HepG2 (cell line): Measurements from ENCODE around the gene RICTOR. TPM values are rescaled to one million over a fixed set of nuclear protein-coding genes. Genes with fewer than 3 reads are reported as not detected.

Source experiments
- CEBPB ChIP-seq: IDR thresholded peaks from 2 replicates; pipeline ENCODE4 v1.6.1; 2011; ENCODE audit warnings: low read depth, low read length, improper control_type of control experiment, borderline replicate concordance
- GABPA ChIP-seq, 2 experiments: IDR thresholded peaks; 2 replicates each; pipeline ENCODE4 v1.6.1; 2011 to 2016; ENCODE audit warnings: low read depth in 2 of 2, low read length in 1 of 2, missing biosample characterization in 1 of 2, missing genetic modification characterization in 1 of 2
- KDM2A ChIP-seq: sonication (generic); formaldehyde crosslinking; IDR thresholded peaks from 2 replicates; pipeline ENCODE4 v1.4.0; 2020; ENCODE audit warnings: low read depth, missing genetic modification reagents, borderline replicate concordance
- MIER3 ChIP-seq: IDR thresholded peaks from 2 replicates; pipeline ENCODE4 v1.6.1; 2016; ENCODE audit warnings: missing compliant biosample characterization, borderline replicate concordance
- NFYB ChIP-seq: sonication (generic); formaldehyde crosslinking; IDR thresholded peaks from 2 replicates; pipeline ENCODE4 v1.4.0; 2020; ENCODE audit warnings: missing genetic modification reagents
- SIX4 ChIP-seq: sonication (generic); formaldehyde crosslinking; IDR thresholded peaks from 2 replicates; pipeline ENCODE4 v1.4.0; 2020; ENCODE audit warnings: missing genetic modification reagents
- THAP11 ChIP-seq: IDR thresholded peaks from 2 replicates; pipeline ENCODE4 v1.6.1; 2016; ENCODE audit warnings: missing biosample characterization, missing genetic modification reagents
- THYN1 ChIP-seq: sonication (generic); formaldehyde crosslinking; IDR thresholded peaks from 2 replicates; pipeline ENCODE4 v1.8.1; 2023; ENCODE audit warnings: low read depth, mild to moderate bottlenecking, moderate library complexity, missing genetic modification reagents, borderline replicate concordance
- ZNF335 ChIP-seq: sonication (generic); formaldehyde crosslinking; IDR thresholded peaks from 2 replicates; pipeline ENCODE4 v1.4.0; 2020; ENCODE audit warnings: missing genetic modification reagents
- ZNF431 ChIP-seq: sonication (generic); formaldehyde crosslinking; IDR thresholded peaks from 2 replicates; pipeline ENCODE4 v1.9.0; 2022; ENCODE audit warnings: missing genetic modification reagents, low read depth, mild to moderate bottlenecking, borderline replicate concordance
- ZNF496 ChIP-seq: sonication (generic); formaldehyde crosslinking; IDR thresholded peaks from 2 replicates; pipeline ENCODE4 v1.8.1; 2023; ENCODE audit warnings: mild to moderate bottlenecking, moderate library complexity, missing genetic modification reagents; ENCODE audit not compliant: insufficient replicate concordance
- ZNF672 ChIP-seq: sonication (generic); formaldehyde crosslinking; IDR thresholded peaks from 2 replicates; pipeline ENCODE4 v1.8.1; 2022; ENCODE audit warnings: missing genetic modification reagents
- polyA plus RNA-seq, 8 experiments: library from polyadenylated mRNA; depleted of rRNA in 3 of 8; stranded (reverse) in 7 of 8; unstranded in 1 of 8; fragments of >200 nt; fragmentation: Illumina TruSeq in 4 of 8; extraction: Trizol in 4 of 8; gene quantifications; 2 replicates each; pipeline versions ENCODE4 v1.2.1 to v1.2.3, GENCODE V29; 2011 to 2016; ENCODE audit warnings: low read depth in 4 of 8, missing spikeins in 1 of 8, mixed read lengths in 1 of 8; ENCODE audit not compliant: insufficient read depth in 1 of 8
- total RNA-seq, 5 experiments: library from RNA; depleted of rRNA; stranded (reverse); fragments of >200 nt; fragmentation: Illumina TruSeq; extraction: Trizol; gene quantifications; 2 replicates each; pipeline ENCODE4 v1.2.3, GENCODE V29; 2016; ENCODE audit warnings: low read depth in 1 of 5
- TF ChIP-seq, protein P1 (sequence below): IDR thresholded peaks from 2 replicates; pipeline ENCODE4 v1.4.0; 2020; ENCODE audit warnings: mild to moderate bottlenecking, missing genetic modification reagents
- TF ChIP-seq, protein P2 (sequence below): sonication (generic); formaldehyde crosslinking; IDR thresholded peaks from 2 replicates; pipeline ENCODE4 v1.4.0; 2020; ENCODE audit warnings: missing genetic modification reagents
- TF ChIP-seq, protein P3 (sequence below): sonication (generic); formaldehyde crosslinking; IDR thresholded peaks from 2 replicates; pipeline ENCODE4 v1.5.0; 2020; ENCODE audit warnings: mild to moderate bottlenecking, missing genetic modification reagents
- TF ChIP-seq, protein P4 (sequence below): sonication (generic); formaldehyde crosslinking; IDR thresholded peaks from 2 replicates; pipeline ENCODE4 v1.4.0; 2020; ENCODE audit warnings: missing genetic modification reagents
- TF ChIP-seq, protein P5 (sequence below): sonication (generic); formaldehyde crosslinking; IDR thresholded peaks from 2 replicates; pipeline ENCODE4 v1.9.0; 2022; ENCODE audit warnings: missing genetic modification reagents, mild to moderate bottlenecking, borderline replicate concordance
- TF ChIP-seq, protein P6 (sequence below): IDR thresholded peaks from 2 replicates; pipeline ENCODE4 v1.6.1; 2016; ENCODE audit warnings: mild to moderate bottlenecking

RICTOR gene
- total and polyA plus RNA-seq, 2 of the 13 experiments (the other 11 are each of a cell fraction or from before 2014, with no cell fraction given): 10.7 to 15.4 TPM

DNA sequence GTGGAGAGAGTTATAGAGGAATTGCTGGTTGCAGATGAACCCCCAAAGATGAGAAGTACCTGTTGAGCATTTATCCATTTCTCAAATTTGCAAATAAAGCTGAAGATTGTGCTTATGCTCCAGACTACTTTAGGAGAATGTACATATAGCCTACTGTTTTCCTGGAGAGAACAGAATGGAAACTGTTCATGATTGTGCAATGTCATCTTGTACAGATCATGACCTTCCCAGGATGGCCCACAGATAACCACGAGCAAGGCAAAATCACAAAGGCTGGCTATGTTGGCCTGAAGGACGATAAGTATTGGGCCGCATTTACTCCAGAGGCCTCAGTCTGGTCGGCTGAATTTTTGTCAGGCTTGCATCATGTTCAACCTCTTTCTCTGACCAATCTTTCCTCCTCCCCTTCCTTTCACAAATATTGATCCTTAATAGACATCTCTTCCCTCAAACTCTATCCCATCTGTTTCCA, 28.5 kb upstream of the RICTOR start (continued):
- TF ChIP-seq THYN1 (CRISPR knock-in tag) (no peak), KDM2A (CRISPR knock-in tag) (no peak), CEBPB (peak; percentile 99), THAP11 (CRISPR knock-in tag) (peak; percentile 61; the same call in 1 of the 2 replicates), ZNF496 (no peak), ZNF431 (CRISPR knock-in tag) (no peak), ZNF672 (CRISPR knock-in tag) (no peak), GABPA (IDR thresholded peaks at IDR 0.05; ENCODE audit: low read depth, low read length) (no peak), GABPA (CRISPR knock-in tag; IDR thresholded peaks at IDR 0.05; ENCODE audit: low read depth) (no peak), SIX4 (CRISPR knock-in tag) (0 out of 2 replicates have a peak, but pooled peaks have one; percentile 16), NFYB (no peak), MIER3 (peak; percentile 66; the same call in 1 of the 2 replicates), ZNF335 (CRISPR knock-in tag) (no peak)
- TF ChIP-seq, protein P1, sequence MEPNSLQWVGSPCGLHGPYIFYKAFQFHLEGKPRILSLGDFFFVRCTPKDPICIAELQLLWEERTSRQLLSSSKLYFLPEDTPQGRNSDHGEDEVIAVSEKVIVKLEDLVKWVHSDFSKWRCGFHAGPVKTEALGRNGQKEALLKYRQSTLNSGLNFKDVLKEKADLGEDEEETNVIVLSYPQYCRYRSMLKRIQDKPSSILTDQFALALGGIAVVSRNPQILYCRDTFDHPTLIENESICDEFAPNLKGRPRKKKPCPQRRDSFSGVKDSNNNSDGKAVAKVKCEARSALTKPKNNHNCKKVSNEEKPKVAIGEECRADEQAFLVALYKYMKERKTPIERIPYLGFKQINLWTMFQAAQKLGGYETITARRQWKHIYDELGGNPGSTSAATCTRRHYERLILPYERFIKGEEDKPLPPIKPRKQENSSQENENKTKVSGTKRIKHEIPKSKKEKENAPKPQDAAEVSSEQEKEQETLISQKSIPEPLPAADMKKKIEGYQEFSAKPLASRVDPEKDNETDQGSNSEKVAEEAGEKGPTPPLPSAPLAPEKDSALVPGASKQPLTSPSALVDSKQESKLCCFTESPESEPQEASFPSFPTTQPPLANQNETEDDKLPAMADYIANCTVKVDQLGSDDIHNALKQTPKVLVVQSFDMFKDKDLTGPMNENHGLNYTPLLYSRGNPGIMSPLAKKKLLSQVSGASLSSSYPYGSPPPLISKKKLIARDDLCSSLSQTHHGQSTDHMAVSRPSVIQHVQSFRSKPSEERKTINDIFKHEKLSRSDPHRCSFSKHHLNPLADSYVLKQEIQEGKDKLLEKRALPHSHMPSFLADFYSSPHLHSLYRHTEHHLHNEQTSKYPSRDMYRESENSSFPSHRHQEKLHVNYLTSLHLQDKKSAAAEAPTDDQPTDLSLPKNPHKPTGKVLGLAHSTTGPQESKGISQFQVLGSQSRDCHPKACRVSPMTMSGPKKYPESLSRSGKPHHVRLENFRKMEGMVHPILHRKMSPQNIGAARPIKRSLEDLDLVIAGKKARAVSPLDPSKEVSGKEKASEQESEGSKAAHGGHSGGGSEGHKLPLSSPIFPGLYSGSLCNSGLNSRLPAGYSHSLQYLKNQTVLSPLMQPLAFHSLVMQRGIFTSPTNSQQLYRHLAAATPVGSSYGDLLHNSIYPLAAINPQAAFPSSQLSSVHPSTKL (CRISPR knock-in tag): peak; percentile 95
- TF ChIP-seq, protein P2, sequence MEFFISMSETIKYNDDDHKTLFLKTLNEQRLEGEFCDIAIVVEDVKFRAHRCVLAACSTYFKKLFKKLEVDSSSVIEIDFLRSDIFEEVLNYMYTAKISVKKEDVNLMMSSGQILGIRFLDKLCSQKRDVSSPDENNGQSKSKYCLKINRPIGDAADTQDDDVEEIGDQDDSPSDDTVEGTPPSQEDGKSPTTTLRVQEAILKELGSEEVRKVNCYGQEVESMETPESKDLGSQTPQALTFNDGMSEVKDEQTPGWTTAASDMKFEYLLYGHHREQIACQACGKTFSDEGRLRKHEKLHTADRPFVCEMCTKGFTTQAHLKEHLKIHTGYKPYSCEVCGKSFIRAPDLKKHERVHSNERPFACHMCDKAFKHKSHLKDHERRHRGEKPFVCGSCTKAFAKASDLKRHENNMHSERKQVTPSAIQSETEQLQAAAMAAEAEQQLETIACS: no peak
- TF ChIP-seq, protein P3, sequence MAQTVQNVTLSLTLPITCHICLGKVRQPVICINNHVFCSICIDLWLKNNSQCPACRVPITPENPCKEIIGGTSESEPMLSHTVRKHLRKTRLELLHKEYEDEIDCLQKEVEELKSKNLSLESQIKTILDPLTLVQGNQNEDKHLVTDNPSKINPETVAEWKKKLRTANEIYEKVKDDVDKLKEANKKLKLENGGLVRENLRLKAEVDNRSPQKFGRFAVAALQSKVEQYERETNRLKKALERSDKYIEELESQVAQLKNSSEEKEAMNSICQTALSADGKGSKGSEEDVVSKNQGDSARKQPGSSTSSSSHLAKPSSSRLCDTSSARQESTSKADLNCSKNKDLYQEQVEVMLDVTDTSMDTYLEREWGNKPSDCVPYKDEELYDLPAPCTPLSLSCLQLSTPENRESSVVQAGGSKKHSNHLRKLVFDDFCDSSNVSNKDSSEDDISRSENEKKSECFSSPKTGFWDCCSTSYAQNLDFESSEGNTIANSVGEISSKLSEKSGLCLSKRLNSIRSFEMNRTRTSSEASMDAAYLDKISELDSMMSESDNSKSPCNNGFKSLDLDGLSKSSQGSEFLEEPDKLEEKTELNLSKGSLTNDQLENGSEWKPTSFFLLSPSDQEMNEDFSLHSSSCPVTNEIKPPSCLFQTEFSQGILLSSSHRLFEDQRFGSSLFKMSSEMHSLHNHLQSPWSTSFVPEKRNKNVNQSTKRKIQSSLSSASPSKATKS (CRISPR knock-in tag): no peak
- TF ChIP-seq, protein P4, sequence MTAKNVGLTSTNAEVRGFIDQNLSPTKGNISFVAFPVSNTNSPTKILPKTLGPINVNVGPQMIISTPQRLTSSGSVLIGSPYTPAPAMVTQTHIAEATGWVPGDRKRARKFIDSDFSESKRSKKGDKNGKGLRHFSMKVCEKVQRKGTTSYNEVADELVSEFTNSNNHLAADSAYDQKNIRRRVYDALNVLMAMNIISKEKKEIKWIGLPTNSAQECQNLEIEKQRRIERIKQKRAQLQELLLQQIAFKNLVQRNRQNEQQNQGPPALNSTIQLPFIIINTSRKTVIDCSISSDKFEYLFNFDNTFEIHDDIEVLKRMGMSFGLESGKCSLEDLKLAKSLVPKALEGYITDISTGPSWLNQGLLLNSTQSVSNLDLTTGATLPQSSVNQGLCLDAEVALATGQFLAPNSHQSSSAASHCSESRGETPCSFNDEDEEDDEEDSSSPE (CRISPR knock-in tag): no peak
- TF ChIP-seq, protein P5, sequence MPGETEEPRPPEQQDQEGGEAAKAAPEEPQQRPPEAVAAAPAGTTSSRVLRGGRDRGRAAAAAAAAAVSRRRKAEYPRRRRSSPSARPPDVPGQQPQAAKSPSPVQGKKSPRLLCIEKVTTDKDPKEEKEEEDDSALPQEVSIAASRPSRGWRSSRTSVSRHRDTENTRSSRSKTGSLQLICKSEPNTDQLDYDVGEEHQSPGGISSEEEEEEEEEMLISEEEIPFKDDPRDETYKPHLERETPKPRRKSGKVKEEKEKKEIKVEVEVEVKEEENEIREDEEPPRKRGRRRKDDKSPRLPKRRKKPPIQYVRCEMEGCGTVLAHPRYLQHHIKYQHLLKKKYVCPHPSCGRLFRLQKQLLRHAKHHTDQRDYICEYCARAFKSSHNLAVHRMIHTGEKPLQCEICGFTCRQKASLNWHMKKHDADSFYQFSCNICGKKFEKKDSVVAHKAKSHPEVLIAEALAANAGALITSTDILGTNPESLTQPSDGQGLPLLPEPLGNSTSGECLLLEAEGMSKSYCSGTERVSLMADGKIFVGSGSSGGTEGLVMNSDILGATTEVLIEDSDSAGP (CRISPR knock-in tag): no peak
- TF ChIP-seq, protein P6, sequence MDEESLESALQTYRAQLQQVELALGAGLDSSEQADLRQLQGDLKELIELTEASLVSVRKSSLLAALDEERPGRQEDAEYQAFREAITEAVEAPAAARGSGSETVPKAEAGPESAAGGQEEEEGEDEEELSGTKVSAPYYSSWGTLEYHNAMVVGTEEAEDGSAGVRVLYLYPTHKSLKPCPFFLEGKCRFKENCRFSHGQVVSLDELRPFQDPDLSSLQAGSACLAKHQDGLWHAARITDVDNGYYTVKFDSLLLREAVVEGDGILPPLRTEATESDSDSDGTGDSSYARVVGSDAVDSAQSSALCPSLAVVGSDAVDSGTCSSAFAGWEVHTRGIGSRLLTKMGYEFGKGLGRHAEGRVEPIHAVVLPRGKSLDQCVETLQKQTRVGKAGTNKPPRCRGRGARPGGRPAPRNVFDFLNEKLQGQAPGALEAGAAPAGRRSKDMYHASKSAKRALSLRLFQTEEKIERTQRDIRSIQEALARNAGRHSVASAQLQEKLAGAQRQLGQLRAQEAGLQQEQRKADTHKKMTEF (CRISPR knock-in tag): peak; percentile 70; the same call in 1 of the 2 replicates
